Caco-2 (cell line): ENCODE results near the gene CRYBG1. TPM values are rescaled to one million over a fixed set of nuclear protein-coding genes. Genes with fewer than 3 reads are reported as not detected.

Experiments used
- BruUV-seq: library from RNA; stranded (reverse); fragments of 400-500 nt; replicated peaks from 2 replicates; lab custom pipeline; 2021; lab: Mats Ljungman, UMichigan
- CTCF ChIA-PET: fragments of 300-600 bp; sonication (Branson Sonifier 250); formaldehyde crosslinking; loops from one replicate; lab custom pipeline; 2022; ENCODE audit warnings: antibody characterized with exemption; lab: Charles Lee
- POLR2A ChIA-PET: fragments of 300-600 bp; sonication (Branson Sonifier 250); formaldehyde crosslinking; loops from one replicate; lab custom pipeline; 2022; ENCODE audit warnings: antibody characterized with exemption; lab: Charles Lee
- DNase-seq, 2 experiments: peaks; one replicate each; pipeline versions ENCODE4 v3.0.0 to v3.0.0-alpha.2; 2020 to 2022
- H3K27me3 ChIP-seq: replicated peaks from 2 replicates; pipeline ENCODE4 v1.6.0; 2011; ENCODE audit warnings: low read length; ENCODE audit not compliant: control insufficient read depth, insufficient read depth
- H3K36me3 ChIP-seq: 2 replicates; pipeline ENCODE4 v1.5.1; 2011; ENCODE audit warnings: low read length; ENCODE audit not compliant: control insufficient read depth, insufficient read depth
- H3K4me1 ChIP-seq: fragments of 250-450 bp; sonication (Bioruptor Pico); 2 replicates; pipeline ENCODE4 v1.5.1; 2020; ENCODE audit warnings: mild to moderate bottlenecking
- H3K4me3 ChIP-seq: 2 replicates; pipeline ENCODE4 v1.5.1; 2011; ENCODE audit warnings: low read depth, mild to moderate bottlenecking, control low read depth, low read length
- H3K9me3 ChIP-seq: fragments of 250-450 bp; sonication (Bioruptor Pico); 2 replicates; pipeline ENCODE4 v1.5.1; 2020; ENCODE audit warnings: mild to moderate bottlenecking, moderate library complexity
- H3K27ac Mint-ChIP-seq: one replicate; pipeline ENCODE4 v1.8.0; 2022; ENCODE audit warnings: mixed read lengths; ENCODE audit not compliant: unreplicated experiment
- H3K27me3 Mint-ChIP-seq: one replicate; pipeline ENCODE4 v1.8.0; 2022; ENCODE audit warnings: mixed read lengths; ENCODE audit not compliant: insufficient read depth, unreplicated experiment
- H3K36me3 Mint-ChIP-seq: one replicate; pipeline ENCODE4 v1.8.0; 2022; ENCODE audit warnings: mild to moderate bottlenecking, mixed read lengths; ENCODE audit not compliant: insufficient read depth, unreplicated experiment
- H3K4me1 Mint-ChIP-seq: one replicate; pipeline ENCODE4 v1.8.0; 2022; ENCODE audit warnings: low read depth, mixed read lengths; ENCODE audit not compliant: unreplicated experiment
- H3K4me3 Mint-ChIP-seq: one replicate; pipeline ENCODE4 v1.8.0; 2022; ENCODE audit warnings: mild to moderate bottlenecking, moderate library complexity, mixed read lengths; ENCODE audit not compliant: unreplicated experiment
- H3K9me3 Mint-ChIP-seq: one replicate; pipeline ENCODE4 v1.8.0; 2022; ENCODE audit warnings: mixed read lengths; ENCODE audit not compliant: unreplicated experiment
- CTCF ChIP-seq, 2 experiments: fragments of 200-600 bp in 1 of 2; IDR thresholded peaks; 1 replicate in 1 of 2; 2 replicates in 1 of 2; pipeline versions ENCODE4 v1.5.1 to v1.8.0; 2011 to 2022; ENCODE audit warnings: antibody characterized with exemption in 1 of 2, control low read depth in 1 of 2, inconsistent platforms in 1 of 2, low read depth in 1 of 2, low read length in 1 of 2, mild to moderate bottlenecking in 1 of 2, moderate library complexity in 1 of 2; ENCODE audit not compliant: insufficient read depth in 1 of 2, severe bottlenecking in 1 of 2, unreplicated experiment in 1 of 2
- intact Hi-C: fragments of 100-400 bp; cut with micrococcal nuclease; formaldehyde crosslinking; loops from one replicate; pipeline ENCODE4 v1.10.0; 2022; ENCODE audit not compliant: unreplicated experiment
- total RNA-seq: library from RNA; stranded (reverse); gene quantifications from 2 replicates; pipeline ENCODE4 v1.2.3, GENCODE V29; 2022

The CRYBG1 gene
- total RNA-seq, 1 experiment from 2014 or later: 13.2 TPM

GRCh38 chr6:106495014-106495413, 134.5 kb downstream of the CRYBG1 start:
- no peaks in the 10 kb centered on the region for H3K9me3 ChIP-seq
- POLR2A ChIA-PET: no interaction called here
- Mint-ChIP-seq H3K27me3 (no peaks in the 10 kb centered on the region), H3K4me3 (no peak overlapping the region), H3K4me1 (no peaks in the 10 kb centered on the region), H3K36me3 (no peaks in the 10 kb centered on the region), H3K9me3 (no peaks in the 10 kb centered on the region), H3K27ac (no peak overlapping the region)
- DNase-seq: no peak
- no TSS peak for BruUV-seq
- H3K36me3 ChIP-seq: no peaks in the 10 kb centered on the region
- intact Hi-C loops: no loop called here
- no peak for TF ChIP-seq CTCF (IDR thresholded peaks at IDR 0.05; ENCODE audit: insufficient read depth in 1 of 2, low read depth in 1 of 2, low read length in 1 of 2, severe bottlenecking in 1 of 2, unreplicated experiment in 1 of 2)
- H3K27me3 ChIP-seq: no peaks in the 10 kb centered on the region
- CTCF ChIA-PET: no interaction called here
- no peak overlapping the region for H3K4me3 ChIP-seq
- no peaks in the 10 kb centered on the region for H3K4me1 ChIP-seq

- Histone ChIP-seq H3K27me3 (no peaks in the 10 kb centered on the region), H3K4me3 (no peak overlapping the region), H3K4me1 (no peaks in the 10 kb centered on the region), H3K36me3 (no peaks in the 10 kb centered on the region), H3K9me3 (no peaks in the 10 kb centered on the region)
- ChIA-PET POLR2A (no interaction called here), CTCF (no interaction called here)
- intact Hi-C loops: no loop called here
- H3K9me3 Mint-ChIP-seq: no peaks in the 10 kb centered on the region
- no peaks in the 10 kb centered on the region for H3K4me1 Mint-ChIP-seq
- no peaks in the 10 kb centered on the region for H3K36me3 Mint-ChIP-seq
- no TSS peak for BruUV-seq
- no peak for TF ChIP-seq CTCF (IDR thresholded peaks at IDR 0.05; ENCODE audit: insufficient read depth in 1 of 2, low read depth in 1 of 2, low read length in 1 of 2, severe bottlenecking in 1 of 2, unreplicated experiment in 1 of 2)
- no peak for DNase-seq
- no peak overlapping the region for H3K27ac Mint-ChIP-seq
- H3K4me3 Mint-ChIP-seq: no peak overlapping the region
- H3K27me3 Mint-ChIP-seq: peaks cover 3% of the 10 kb centered on the region
Observed at GRCh38 chr6:106496823-106497222, 136.3 kb downstream of the CRYBG1 start.

GRCh38 chr6:106501960-106502371, 141.4 kb downstream of the CRYBG1 start:
- no peaks in the 10 kb centered on the region for H3K9me3 Mint-ChIP-seq
- intact Hi-C loops: no loop called here
- no peak overlapping the region for H3K27ac Mint-ChIP-seq
- no peak for TF ChIP-seq CTCF (IDR thresholded peaks at IDR 0.05; ENCODE audit: insufficient read depth in 1 of 2, low read depth in 1 of 2, low read length in 1 of 2, severe bottlenecking in 1 of 2, unreplicated experiment in 1 of 2)
- no peaks in the 10 kb centered on the region for H3K4me1 Mint-ChIP-seq
- Histone ChIP-seq H3K4me3 (no peak overlapping the region), H3K4me1 (no peaks in the 10 kb centered on the region), H3K27me3 (no peaks in the 10 kb centered on the region), H3K36me3 (no peaks in the 10 kb centered on the region), H3K9me3 (no peaks in the 10 kb centered on the region)
- no peaks in the 10 kb centered on the region for H3K36me3 Mint-ChIP-seq
- DNase-seq: no peak
- BruUV-seq: no TSS peak
- ChIA-PET CTCF (no interaction called here), POLR2A (no interaction called here)
- peaks cover 3% of the 10 kb centered on the region for H3K27me3 Mint-ChIP-seq
- H3K4me3 Mint-ChIP-seq: no peak overlapping the region
